ENCODE measurements around the gene GREM1. TPM values are rescaled to one million over a fixed set of nuclear protein-coding genes. Genes with fewer than 3 reads are reported as not detected.

The GREM1 gene
- total and polyA plus RNA-seq, 9 of the 15 experiments (the other 6 are each of a cell fraction or from before 2014, with no cell fraction given), result 0.01 to 0.20 (median 0.06) TPM; not detected in 6

- POLR2A ChIA-PET, result no interaction called here
- Histone ChIP-seq H3K79me2 (ENCODE audit: control insufficient read depth, insufficient read depth, low read length) (no peaks in the 10 kb centered on the region), H3K36me3 (ENCODE audit: control insufficient read depth, insufficient read depth, low read length) (no peaks in the 10 kb centered on the region), H4K20me1 (replicated peaks; ENCODE audit: control insufficient read depth, insufficient read depth, low read length) (no peaks in the 10 kb centered on the region), H3K4me2 (ENCODE audit: insufficient read depth, low read length) (no peak overlapping the region), H3K9me3 (replicated peaks; ENCODE audit: control insufficient read depth, insufficient read depth, low read depth, low read length) (no peaks in the 10 kb centered on the region), H3K4me3 (no peak overlapping the region), H3K4me1 (replicated peaks in 1 of 2; ENCODE audit: control insufficient read depth in 2 of 2, insufficient read depth in 2 of 2, low read length in 2 of 2) (no peaks in the 10 kb centered on the region), H3K27me3 (ENCODE audit: control insufficient read depth in 2 of 2, insufficient read depth in 2 of 2, low read length in 2 of 2) (peaks cover 15 to 22% of the 10 kb centered on the region in 2 experiments; a peak in 4 of 5 replicates), H3K9ac (ENCODE audit: insufficient read depth in 1 of 2, low read depth in 2 of 2, low read length in 2 of 2) (no peak overlapping the region), H2AFZ (ENCODE audit: low read depth, low read length) (no peak overlapping the region), H3K27ac (ENCODE audit: extremely low read depth, low read depth, low read length) (no peak overlapping the region), H3K9me1 (ENCODE audit: control insufficient read depth, insufficient read depth, low read length) (no peaks in the 10 kb centered on the region)
- in situ Hi-C loops (cut with MboI), result no loop called here
- BruUV-seq (replicated peaks), result no TSS peak
- 0% methylated on average over 7 of the region's 10 CpGs for WGBS (ENCODE audit: insufficient coverage, low coverage, missing lambda C conversion rate)
- DNase-seq (ENCODE audit: extremely low read depth in 1 of 4, low spot score in 3 of 4), result no peak
- FAIRE-seq, result no peak
- CTCF ChIA-PET (ENCODE audit: low intra/inter-chr PET ratio), result no interaction called here
- no peak for TF ChIP-seq ZNF436 (CRISPR knock-in tag; IDR thresholded peaks at IDR 0.05)
- no peak for TF ChIP-seq ZNF644 (tag; IDR thresholded peaks at IDR 0.05; ENCODE audit: low read depth)
- TF ChIP-seq ZNF324 (CRISPR knock-in tag; IDR thresholded peaks at IDR 0.05), result no peak
- TF ChIP-seq SFPQ (IDR thresholded peaks at IDR 0.05; ENCODE audit: low read depth, low read length), result no peak
- TF ChIP-seq LEF1 (IDR thresholded peaks at IDR 0.05), result no peak
- no peak for ATAC-seq
- intact Hi-C loops (cut with micrococcal nuclease), result no loop called here
These were observed 26.1 kb upstream of the GREM1 start for GRCh38 chr15:32691689-32692038.

Data from K562 (cell line).